Upper lobe of left lung (tissue), 4 donors: Measurements from ENCODE around the gene RAB30.
"Not testable (repeated sequence)": the region's sequence is repeated elsewhere in the genome, so short reads cannot be mapped to it uniquely, and the experiment has no call there.

ENCODE experiments used
- EP300 ChIP-seq, 4 donors: sonication (generic); formaldehyde crosslinking; IDR thresholded peaks; one replicate each; pipeline ENCODE4 v1.5.1; 2017; ENCODE audit warnings: antibody characterized with exemption in 4 of 4, control low read depth in 2 of 4
- POLR2A ChIP-seq, 4 donors: fragments of 450-650 bp; IDR thresholded peaks; one replicate each; pipeline ENCODE4 v1.5.1; 2016 to 2017; ENCODE audit warnings: antibody characterized with exemption in 4 of 4, mild to moderate bottlenecking in 2 of 4

DNA sequence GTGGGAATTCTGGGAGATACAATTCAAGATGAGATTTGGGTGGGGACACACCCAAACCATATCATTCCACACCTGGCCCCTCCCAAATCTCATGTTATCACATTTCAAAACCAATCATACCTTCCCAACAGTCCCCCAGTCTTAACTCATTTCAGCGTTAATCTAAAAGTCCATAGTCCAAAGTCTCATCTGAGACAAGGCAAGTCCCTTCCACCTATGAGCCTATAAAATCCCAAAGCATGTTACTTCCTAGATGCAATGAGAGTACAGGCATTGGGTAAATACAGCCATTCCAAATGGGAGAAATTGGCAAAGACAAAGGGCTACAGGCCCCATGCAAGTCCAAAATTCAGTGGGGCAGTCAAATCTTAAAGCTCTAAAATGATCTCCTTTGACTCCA, 128.3 kb downstream of the RAB30 start:
- TF ChIP-seq POLR2A, EP300 (IDR thresholded peaks at IDR 0.05): not testable (repeated sequence)
